ENCODE measurements around the gene GPN1.

- no peak for TF ChIP-seq POLR2A (IDR thresholded peaks at IDR 0.05)
- TF ChIP-seq CTCF (IDR thresholded peaks at IDR 0.05), result no peak
Observed at GRCh38 chr2:27672723-27673486, 44.1 kb downstream of the GPN1 start.
